BE2C (cell line): ENCODE data around the gene C1orf116.

Source experiments
- DNase-seq: peaks from one replicate; pipeline ENCODE4 v3.0.0-alpha.2; 2020
- H3K27me3 ChIP-seq: fragments of 250-450 bp; sonication (Bioruptor Pico); 2 replicates; pipeline ENCODE4 v1.5.1; 2020; ENCODE audit warnings: mild to moderate bottlenecking
- H3K36me3 ChIP-seq: fragments of 250-450 bp; sonication (Bioruptor Pico); 2 replicates; pipeline ENCODE4 v1.5.1; 2020; ENCODE audit warnings: mild to moderate bottlenecking
- H3K4me1 ChIP-seq: fragments of 250-450 bp; sonication (Bioruptor Pico); 2 replicates; pipeline ENCODE4 v1.5.1; 2020
- H3K4me3 ChIP-seq: 2 replicates; pipeline ENCODE4 v1.5.1; 2011; ENCODE audit warnings: low read depth, low read length
- H3K9me3 ChIP-seq: fragments of 250-450 bp; sonication (Bioruptor Pico); 2 replicates; pipeline ENCODE4 v1.5.1; 2020
- TF ChIP-seq, protein P1 (sequence below): IDR thresholded peaks from 2 replicates; pipeline ENCODE4 v1.5.1; 2012; ENCODE audit warnings: mild to moderate bottlenecking, low read depth, low read length

C1orf116 gene

DNA sequence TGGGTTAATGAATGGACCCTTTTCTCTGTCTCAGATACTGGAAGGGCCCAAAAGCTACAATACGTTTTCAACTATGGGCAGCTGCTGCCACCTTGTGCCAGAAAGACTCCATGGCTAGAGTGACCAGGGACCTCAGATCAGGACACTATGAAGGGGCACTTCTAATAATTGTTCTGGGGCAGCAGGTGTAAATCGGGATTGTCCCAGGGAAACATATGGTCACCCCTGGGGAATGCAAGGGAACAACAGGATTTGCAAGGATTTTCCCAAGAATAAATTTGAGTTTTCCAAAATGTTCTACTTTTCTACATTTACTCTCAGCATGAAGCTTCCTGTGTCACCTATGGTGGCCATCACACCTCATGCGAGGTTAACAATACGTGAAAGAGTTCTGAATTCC lies 50.3 kb downstream of the C1orf116 start:
- no peaks in the 10 kb centered on the region for H3K9me3 ChIP-seq
- H3K4me1 ChIP-seq: no peaks in the 10 kb centered on the region
- H3K27me3 ChIP-seq: peaks cover 60% of the 10 kb centered on the region
- peak; percentile 46 for DNase-seq
- H3K36me3 ChIP-seq: no peaks in the 10 kb centered on the region
- TF ChIP-seq, protein P1, sequence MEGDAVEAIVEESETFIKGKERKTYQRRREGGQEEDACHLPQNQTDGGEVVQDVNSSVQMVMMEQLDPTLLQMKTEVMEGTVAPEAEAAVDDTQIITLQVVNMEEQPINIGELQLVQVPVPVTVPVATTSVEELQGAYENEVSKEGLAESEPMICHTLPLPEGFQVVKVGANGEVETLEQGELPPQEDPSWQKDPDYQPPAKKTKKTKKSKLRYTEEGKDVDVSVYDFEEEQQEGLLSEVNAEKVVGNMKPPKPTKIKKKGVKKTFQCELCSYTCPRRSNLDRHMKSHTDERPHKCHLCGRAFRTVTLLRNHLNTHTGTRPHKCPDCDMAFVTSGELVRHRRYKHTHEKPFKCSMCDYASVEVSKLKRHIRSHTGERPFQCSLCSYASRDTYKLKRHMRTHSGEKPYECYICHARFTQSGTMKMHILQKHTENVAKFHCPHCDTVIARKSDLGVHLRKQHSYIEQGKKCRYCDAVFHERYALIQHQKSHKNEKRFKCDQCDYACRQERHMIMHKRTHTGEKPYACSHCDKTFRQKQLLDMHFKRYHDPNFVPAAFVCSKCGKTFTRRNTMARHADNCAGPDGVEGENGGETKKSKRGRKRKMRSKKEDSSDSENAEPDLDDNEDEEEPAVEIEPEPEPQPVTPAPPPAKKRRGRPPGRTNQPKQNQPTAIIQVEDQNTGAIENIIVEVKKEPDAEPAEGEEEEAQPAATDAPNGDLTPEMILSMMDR: peak; percentile 79
- H3K4me3 ChIP-seq: no peak overlapping the region

GRCh38 chr1:206979379-206980043 lies 53.0 kb downstream of the C1orf116 start:
- TF ChIP-seq, protein P1: peak; percentile 69
- no peak for DNase-seq
- peaks cover 34% of the 10 kb centered on the region for H3K27me3 ChIP-seq
- H3K4me1 ChIP-seq: no peaks in the 10 kb centered on the region
- no peaks in the 10 kb centered on the region for H3K36me3 ChIP-seq
- H3K4me3 ChIP-seq: no peak overlapping the region
- H3K9me3 ChIP-seq: no peaks in the 10 kb centered on the region

GRCh38 chr1:206978259-206978658 lies 54.3 kb downstream of the C1orf116 start:
- TF ChIP-seq, protein P1: no peak
- no peak overlapping the region for H3K4me3 ChIP-seq

DNA sequence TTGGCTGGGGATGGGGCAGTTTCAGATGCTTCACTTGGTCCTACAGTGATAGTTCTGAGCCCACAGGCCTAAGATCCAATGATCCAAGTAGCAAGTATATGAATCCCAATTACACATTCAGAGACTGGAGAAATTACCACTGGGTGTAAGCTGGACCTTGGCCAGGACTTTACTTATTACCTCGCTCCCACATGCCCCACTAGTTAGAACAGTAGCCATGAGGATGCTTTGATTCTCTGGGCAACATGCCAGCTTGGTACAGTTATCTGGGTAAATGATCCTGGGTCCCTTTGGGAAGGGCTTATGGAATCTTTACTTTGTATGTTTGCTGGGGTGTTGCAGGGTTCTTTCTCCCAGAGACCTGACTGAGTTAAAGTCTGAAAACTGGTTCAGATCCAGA lies 57.2 kb downstream of the C1orf116 start:
- peaks cover 29% of the 10 kb centered on the region for H3K27me3 ChIP-seq
- no peaks in the 10 kb centered on the region for H3K36me3 ChIP-seq
- no peaks in the 10 kb centered on the region for H3K9me3 ChIP-seq
- DNase-seq: peak; percentile 46
- H3K4me3 ChIP-seq: no peak overlapping the region
- TF ChIP-seq, protein P1: no peak
- no peaks in the 10 kb centered on the region for H3K4me1 ChIP-seq

More at GRCh38 chr1:206978259-206978658, 54.3 kb downstream of the C1orf116 start:
- peaks cover 27% of the 10 kb centered on the region for H3K27me3 ChIP-seq
- no peak for DNase-seq
- H3K4me1 ChIP-seq: no peaks in the 10 kb centered on the region
- H3K9me3 ChIP-seq: no peaks in the 10 kb centered on the region
- H3K36me3 ChIP-seq: no peaks in the 10 kb centered on the region

GRCh38 chr1:206974140-206974539 lies 58.4 kb downstream of the C1orf116 start:
- DNase-seq: no peak
- Histone ChIP-seq H3K9me3 (no peaks in the 10 kb centered on the region), H3K4me1 (no peaks in the 10 kb centered on the region), H3K4me3 (no peak overlapping the region), H3K27me3 (peaks cover 29% of the 10 kb centered on the region), H3K36me3 (no peaks in the 10 kb centered on the region)
- TF ChIP-seq, protein P1: no peak

- Histone ChIP-seq H3K4me3 (no peak overlapping the region), H3K9me3 (no peaks in the 10 kb centered on the region), H3K4me1 (no peaks in the 10 kb centered on the region), H3K36me3 (no peaks in the 10 kb centered on the region), H3K27me3 (peaks cover 19% of the 10 kb centered on the region)
- DNase-seq: no peak
- TF ChIP-seq, protein P1: no peak
These were observed 59.8 kb downstream of the C1orf116 start for GRCh38 chr1:206972728-206973127.
